Measurements from ENCODE around the gene SCP2.

Gene SCP2

GRCh38 chr1:52927212-52928014 lies at the start of gene SCP2:
Gene SCP2 (plus strand): TSS chr1:52927276. CDS start chr1:52927397, 121 bp downstream.
- TF ChIP-seq YY1 (IDR thresholded peaks at IDR 0.05; ENCODE audit: low read depth), result peak; percentile 41; the same call in 1 of the 2 replicates
- TF ChIP-seq, protein P1, sequence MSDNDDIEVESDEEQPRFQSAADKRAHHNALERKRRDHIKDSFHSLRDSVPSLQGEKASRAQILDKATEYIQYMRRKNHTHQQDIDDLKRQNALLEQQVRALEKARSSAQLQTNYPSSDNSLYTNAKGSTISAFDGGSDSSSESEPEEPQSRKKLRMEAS (IDR thresholded peaks at IDR 0.05), result peak; percentile 71
- TF ChIP-seq REST (IDR thresholded peaks at IDR 0.05; ENCODE audit: low read depth), result no peak
- TF ChIP-seq TAF1 (IDR thresholded peaks at IDR 0.05; ENCODE audit: low read depth), result no peak
- no peak for TF ChIP-seq FOXM1 (IDR thresholded peaks at IDR 0.05; ENCODE audit: borderline replicate concordance, low read depth)
- no peak for TF ChIP-seq EGR1 (IDR thresholded peaks at IDR 0.05)

- TF ChIP-seq TAF1 (IDR thresholded peaks at IDR 0.05; ENCODE audit: low read depth) (no peak), TCF12 (IDR thresholded peaks at IDR 0.05; ENCODE audit: low read depth) (no peak), EGR1 (IDR thresholded peaks at IDR 0.05) (no peak), EP300 (IDR thresholded peaks at IDR 0.05; ENCODE audit: borderline replicate concordance) (no peak), FOXM1 (IDR thresholded peaks at IDR 0.05; ENCODE audit: borderline replicate concordance, low read depth) (no peak), CREB1 (IDR thresholded peaks at IDR 0.05; ENCODE audit: low read depth) (no peak), CEBPB (IDR thresholded peaks at IDR 0.05) (no peak), YY1 (IDR thresholded peaks at IDR 0.05; ENCODE audit: low read depth) (no peak), RAD21 (IDR thresholded peaks at IDR 0.05; ENCODE audit: low read depth) (no peak), USF1 (IDR thresholded peaks at IDR 0.05) (no peak), ZBTB7A (IDR thresholded peaks at IDR 0.05; ENCODE audit: low read depth) (no peak), TEAD4 (IDR thresholded peaks at IDR 0.05) (no peak), NFIC (IDR thresholded peaks at IDR 0.05) (no peak), REST (IDR thresholded peaks at IDR 0.05; ENCODE audit: low read depth) (no peak)
- TF ChIP-seq, protein P1 (IDR thresholded peaks at IDR 0.05), result no peak
Measured at GRCh38 chr1:52877554-52877953, 49.5 kb upstream of the SCP2 start.

DNA sequence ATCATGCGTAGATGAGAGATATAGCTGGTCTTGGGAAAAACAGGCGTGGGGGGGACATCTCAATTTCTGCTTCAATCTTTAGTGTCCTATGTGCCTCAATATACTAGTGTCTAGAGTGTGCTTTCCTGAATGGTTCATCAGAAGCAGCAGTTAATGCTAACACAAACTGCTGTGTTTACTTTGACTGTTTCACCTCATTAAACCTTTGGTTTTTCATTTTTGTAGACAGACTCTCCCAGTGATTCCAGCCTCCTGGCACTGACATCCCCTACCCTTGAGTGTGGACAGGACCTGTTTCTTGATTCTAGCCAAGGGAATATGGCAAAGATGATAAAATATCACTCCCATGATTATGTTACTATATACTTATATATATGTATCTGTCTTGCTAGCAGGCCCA lies 46.9 kb upstream of the SCP2 start:
- TF ChIP-seq YY1 (IDR thresholded peaks at IDR 0.05; ENCODE audit: low read depth) (no peak), EP300 (IDR thresholded peaks at IDR 0.05; ENCODE audit: borderline replicate concordance) (no peak), FOXM1 (IDR thresholded peaks at IDR 0.05; ENCODE audit: borderline replicate concordance, low read depth) (no peak), TAF1 (IDR thresholded peaks at IDR 0.05; ENCODE audit: low read depth) (no peak), CEBPB (IDR thresholded peaks at IDR 0.05) (no peak), TCF12 (IDR thresholded peaks at IDR 0.05; ENCODE audit: low read depth) (no peak), EGR1 (IDR thresholded peaks at IDR 0.05) (no peak), REST (IDR thresholded peaks at IDR 0.05; ENCODE audit: low read depth) (no peak), RAD21 (IDR thresholded peaks at IDR 0.05; ENCODE audit: low read depth) (no peak), ZBTB7A (IDR thresholded peaks at IDR 0.05; ENCODE audit: low read depth) (no peak), TEAD4 (IDR thresholded peaks at IDR 0.05) (no peak)

DNA sequence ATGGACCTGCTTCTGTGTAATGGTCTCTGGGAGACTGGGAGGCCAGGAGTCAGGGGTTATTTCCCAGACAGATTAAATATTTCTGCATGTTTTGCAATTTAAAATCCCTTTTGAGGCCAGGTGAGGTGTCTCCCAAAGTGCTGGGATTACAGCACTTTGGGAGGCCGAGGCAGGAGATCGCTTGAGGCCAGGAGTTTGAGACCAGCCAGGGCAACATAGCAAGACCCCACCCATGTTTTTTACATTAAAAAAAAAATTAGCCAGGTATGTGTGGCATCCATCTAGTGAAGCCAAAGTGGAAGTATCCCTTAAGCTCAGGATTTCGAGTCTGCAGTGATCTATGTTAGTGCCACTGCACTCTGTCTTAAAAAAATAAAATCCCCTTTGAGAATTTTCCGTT lies 39.6 kb upstream of the SCP2 start:
- no peak for TF ChIP-seq EP300 (IDR thresholded peaks at IDR 0.05; ENCODE audit: borderline replicate concordance)
- TF ChIP-seq YY1 (IDR thresholded peaks at IDR 0.05; ENCODE audit: low read depth), result no peak
- no peak for TF ChIP-seq CREB1 (IDR thresholded peaks at IDR 0.05; ENCODE audit: low read depth)
- TF ChIP-seq EGR1 (IDR thresholded peaks at IDR 0.05), result no peak
- no peak for TF ChIP-seq TAF1 (IDR thresholded peaks at IDR 0.05; ENCODE audit: low read depth)
- TF ChIP-seq FOXM1 (IDR thresholded peaks at IDR 0.05; ENCODE audit: borderline replicate concordance, low read depth), result no peak
- no peak for TF ChIP-seq RAD21 (IDR thresholded peaks at IDR 0.05; ENCODE audit: low read depth)
- TF ChIP-seq REST (IDR thresholded peaks at IDR 0.05; ENCODE audit: low read depth), result no peak
- TF ChIP-seq USF1 (IDR thresholded peaks at IDR 0.05), result no peak
- no peak for TF ChIP-seq ZBTB7A (IDR thresholded peaks at IDR 0.05; ENCODE audit: low read depth)
- TF ChIP-seq CEBPB (IDR thresholded peaks at IDR 0.05), result no peak
- TF ChIP-seq NFIC (IDR thresholded peaks at IDR 0.05), result no peak
- TF ChIP-seq, protein P1 (IDR thresholded peaks at IDR 0.05), result no peak
- no peak for TF ChIP-seq TCF12 (IDR thresholded peaks at IDR 0.05; ENCODE audit: low read depth)
- no peak for TF ChIP-seq TEAD4 (IDR thresholded peaks at IDR 0.05)

Data from Ishikawa (cell line).